Left hindlimb (tissue), 1 donor: ENCODE results near the gene B3GNT5.

Source experiments
- DNase-seq: peaks from one replicate; pipeline ENCODE4 v3.0.0-alpha.2; 2018

Gene B3GNT5

DNA sequence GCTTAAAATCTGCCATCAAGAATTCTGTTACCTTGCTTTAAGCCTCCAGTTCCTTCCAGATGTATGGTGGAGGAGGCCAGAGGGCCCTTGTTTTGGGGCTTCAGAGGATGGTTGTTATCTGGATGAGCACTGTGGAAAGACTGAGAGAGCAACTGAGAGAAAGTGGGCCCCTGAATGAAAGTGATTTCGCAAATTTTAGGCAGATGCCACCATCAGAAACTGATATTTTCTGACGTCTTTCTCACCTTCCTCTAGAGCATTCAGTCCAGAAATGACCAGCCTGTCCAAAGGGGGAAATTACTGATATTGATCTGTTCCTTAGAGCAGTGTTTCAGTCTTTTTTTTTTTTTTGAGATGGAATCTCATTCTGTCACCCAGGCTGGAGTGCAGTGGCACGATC is 13.4 kb downstream of the B3GNT5 start:
- DNase-seq, result no peak

DNA sequence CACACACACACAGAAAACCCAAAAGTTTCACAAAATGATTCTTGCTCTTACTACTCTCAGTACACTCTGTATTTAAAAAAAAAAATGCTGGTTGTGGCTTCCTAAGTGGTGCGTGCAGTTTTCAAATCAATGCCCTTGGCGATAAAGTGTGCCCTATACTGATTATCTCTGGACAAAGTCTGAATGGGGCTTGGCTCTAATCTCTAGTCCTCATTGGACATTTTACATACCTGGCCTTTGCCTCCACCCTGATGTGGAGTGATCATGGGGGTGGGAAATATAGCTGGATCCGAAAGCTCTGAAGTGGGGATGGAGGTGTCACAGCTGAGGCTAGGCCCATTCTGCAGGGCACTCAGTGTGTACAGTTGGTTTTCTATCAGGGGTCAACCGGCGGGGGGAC is 14.1 kb downstream of the B3GNT5 start:
- no peak for DNase-seq

DNA sequence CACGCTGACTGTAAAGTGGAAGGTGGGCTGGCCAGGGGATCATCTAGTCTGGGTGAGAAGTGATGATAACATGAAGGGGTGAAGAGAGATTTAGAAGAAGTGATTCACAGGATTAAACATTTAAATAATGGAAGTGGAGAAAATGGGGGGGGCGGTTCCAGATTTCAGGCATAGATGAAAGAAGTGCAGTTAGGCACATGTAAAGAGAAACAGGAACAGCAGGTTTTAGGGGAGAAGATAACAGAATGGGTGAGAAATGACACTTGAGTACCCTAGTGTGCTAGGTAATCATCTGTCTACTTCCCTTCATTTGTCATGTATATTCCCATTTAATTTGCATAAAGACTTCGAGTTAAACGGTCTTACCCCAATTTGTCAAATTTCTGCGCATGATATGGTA is 15.3 kb downstream of the B3GNT5 start:
- no peak for DNase-seq

DNA sequence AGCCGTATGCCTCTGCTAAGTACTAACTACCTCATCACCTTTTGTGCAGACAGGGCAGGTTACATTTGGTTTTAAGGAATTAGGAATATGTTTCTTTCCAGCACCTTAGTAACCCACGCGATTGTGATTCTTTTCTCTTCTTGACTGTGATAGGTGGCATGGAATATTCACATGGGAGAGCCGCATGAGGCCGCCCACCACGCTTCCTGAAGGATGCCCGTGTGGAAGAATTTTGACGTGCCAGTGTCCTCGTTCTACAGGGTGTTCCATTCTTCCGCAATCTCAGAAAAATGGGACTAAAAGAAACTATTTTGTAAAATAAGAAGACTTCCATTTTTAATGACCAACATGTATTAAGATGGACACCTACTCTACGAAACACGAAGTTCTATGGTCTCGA is 16.3 kb downstream of the B3GNT5 start:
- DNase-seq, result no peak

DNA sequence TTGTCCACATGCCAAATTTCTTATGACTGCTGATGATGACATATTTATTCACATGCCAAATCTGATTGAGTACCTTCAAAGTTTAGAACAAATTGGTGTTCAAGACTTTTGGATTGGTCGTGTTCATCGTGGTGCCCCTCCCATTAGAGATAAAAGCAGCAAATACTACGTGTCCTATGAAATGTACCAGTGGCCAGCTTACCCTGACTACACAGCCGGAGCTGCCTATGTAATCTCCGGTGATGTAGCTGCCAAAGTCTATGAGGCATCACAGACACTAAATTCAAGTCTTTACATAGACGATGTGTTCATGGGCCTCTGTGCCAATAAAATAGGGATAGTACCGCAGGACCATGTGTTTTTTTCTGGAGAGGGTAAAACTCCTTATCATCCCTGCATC is 17.3 kb downstream of the B3GNT5 start:
- no peak for DNase-seq

DNA sequence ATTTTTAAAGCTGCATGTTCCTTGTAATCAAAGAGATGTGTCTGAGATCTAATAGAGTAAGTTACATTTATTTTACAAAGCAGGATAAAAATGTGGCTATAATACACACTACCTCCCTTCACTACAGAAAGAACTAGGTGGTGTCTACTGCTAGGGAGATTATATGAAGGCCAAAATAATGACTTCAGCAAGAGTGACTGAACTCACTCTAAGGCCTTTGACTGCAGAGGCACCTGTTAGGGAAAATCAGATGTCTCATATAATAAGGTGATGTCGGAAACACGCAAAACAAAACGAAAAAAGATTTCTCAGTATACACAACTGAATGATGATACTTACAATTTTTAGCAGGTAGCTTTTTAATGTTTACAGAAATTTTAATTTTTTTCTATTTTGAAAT is 19.1 kb downstream of the B3GNT5 start:
- no peak for DNase-seq

DNA sequence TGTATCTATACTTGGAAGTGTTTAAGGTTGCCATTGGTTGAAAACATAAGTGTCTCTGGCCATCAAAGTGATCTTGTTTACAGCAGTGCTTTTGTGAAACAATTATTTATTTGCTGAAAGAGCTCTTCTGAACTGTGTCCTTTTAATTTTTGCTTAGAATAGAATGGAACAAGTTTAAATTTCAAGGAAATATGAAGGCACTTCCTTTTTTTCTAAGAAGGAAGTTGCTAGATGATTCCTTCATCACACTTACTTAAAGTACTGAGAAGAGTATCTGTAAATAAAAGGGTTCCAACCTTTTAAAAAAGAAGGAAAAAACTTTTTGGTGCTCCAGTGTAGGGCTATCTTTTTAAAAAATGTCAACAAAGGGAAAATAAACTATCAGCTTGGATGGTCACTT is 19.7 kb downstream of the B3GNT5 start:
- DNase-seq, result no peak

DNA sequence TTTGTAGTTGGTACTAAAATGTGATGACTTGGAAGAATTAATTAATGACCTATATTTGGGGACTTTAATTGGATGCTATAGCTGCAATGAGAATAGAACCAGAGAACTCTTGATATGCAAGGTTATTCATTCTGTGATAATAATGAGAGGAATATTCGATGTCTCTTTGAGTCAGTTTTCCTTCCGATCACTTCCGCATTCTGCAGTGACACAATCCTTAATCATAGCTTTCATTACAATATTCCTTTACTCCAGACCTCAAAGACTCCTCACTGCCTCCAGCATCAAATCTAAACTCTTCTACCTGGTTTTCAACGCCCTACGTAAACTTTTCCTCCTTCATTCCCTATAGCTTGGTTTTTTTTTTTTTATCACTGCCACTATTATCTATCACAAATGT is 21.6 kb downstream of the B3GNT5 start:
- no peak for DNase-seq

DNA sequence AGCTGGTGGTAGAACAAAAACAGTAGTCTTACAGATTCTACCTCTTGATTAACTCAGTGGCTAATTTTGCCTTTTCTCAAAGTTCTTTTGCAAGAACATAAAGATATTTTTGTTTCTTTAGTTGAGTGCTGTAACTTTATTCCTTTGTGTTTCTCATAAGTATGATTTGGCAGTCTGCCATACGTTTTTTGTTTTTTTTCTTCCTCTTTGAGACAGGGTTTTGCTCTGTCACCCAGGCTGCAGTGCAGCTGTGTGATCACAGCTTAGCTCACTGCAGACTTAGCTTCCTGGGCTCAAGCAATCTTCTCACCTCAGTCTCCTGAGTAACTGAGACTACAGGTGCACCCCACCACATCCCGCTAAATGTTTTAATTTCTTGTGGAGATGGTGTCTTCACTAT is 22.4 kb downstream of the B3GNT5 start:
- DNase-seq, result no peak

DNA sequence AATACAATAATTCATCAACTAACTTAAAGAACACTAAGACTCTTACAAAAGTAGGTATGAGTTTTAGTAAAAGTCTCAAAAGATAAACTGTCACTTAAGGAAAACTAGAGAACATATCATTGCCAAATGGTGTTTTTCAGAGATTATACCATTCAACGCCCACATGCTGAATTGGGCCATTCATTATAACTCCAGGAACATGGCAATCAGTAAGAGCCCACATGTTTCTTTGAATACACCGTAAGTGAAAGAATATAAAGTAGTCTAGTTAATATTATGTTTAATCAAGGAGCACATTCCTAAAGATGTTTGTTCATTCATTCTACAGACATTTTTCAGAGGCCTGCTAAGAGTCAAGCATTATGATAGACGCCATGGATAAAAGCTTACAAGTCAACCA is 22.9 kb downstream of the B3GNT5 start:
- no peak for DNase-seq

DNA sequence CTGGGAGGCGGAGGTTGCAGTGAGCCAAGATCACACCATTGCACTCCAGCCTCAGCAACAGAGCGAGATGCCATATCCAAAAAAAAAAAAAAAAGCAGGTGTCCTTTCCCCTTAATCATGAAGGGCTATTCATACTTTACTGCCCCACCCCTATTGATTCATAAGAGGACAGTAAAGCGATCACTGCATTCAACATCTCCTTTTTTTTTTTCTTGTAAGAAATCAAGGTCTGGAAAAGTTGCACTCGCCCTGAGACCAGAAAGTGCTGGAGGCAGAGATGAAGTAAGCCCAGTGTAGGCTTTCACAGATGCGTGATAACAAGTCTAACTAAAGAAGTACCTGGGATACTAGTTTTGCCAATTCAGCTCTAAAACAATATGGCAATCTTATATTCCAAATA is 24.2 kb downstream of the B3GNT5 start:
- DNase-seq, result no peak

DNA sequence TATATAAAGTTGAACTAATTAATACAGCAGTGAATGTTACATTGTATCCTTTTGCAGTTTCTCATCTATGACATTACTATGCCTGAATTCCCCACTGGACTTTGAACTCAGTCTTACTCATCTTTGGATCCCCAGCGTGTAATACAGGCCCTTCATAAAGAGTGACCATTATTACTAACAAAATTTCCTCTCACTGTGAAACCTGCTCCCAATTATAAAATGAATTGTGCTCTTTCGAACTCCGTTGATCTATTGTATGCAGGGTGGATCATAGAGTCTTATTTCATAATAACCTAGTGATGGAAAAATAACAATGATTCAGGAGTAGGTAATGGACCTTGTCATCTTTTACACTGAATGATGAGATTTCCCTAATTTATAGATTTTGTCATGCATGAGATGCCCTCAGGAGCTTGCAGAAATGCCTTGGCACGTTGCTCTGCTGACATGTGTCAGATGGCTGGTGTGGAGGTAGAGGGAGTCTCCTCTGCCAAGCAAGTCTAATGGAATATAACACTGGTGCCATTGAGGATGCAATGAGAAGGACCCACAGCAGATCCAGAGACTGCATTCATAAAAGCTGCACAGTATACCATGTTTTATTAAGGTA is 25.5 kb downstream of the B3GNT5 start:
- no peak for DNase-seq

DNA sequence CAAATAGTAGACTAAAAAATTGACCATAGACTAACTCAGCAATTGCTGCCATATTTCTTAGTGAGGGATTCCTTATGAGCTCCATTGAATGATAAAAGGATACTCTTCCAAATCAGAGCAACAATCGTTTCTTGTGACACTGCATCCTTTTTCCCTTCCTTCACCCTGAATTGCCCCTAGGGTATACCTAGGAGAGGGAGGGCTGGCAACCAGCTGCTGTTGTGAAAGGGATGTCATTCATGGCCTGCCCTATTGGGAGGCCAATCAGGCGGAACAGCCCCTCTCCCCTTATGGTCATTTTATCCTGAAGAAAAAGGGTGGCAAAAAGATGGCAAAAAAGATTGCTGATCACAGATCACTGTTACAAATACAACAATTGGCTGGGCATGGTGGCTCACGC is 26.3 kb downstream of the B3GNT5 start:
- DNase-seq, result no peak

DNA sequence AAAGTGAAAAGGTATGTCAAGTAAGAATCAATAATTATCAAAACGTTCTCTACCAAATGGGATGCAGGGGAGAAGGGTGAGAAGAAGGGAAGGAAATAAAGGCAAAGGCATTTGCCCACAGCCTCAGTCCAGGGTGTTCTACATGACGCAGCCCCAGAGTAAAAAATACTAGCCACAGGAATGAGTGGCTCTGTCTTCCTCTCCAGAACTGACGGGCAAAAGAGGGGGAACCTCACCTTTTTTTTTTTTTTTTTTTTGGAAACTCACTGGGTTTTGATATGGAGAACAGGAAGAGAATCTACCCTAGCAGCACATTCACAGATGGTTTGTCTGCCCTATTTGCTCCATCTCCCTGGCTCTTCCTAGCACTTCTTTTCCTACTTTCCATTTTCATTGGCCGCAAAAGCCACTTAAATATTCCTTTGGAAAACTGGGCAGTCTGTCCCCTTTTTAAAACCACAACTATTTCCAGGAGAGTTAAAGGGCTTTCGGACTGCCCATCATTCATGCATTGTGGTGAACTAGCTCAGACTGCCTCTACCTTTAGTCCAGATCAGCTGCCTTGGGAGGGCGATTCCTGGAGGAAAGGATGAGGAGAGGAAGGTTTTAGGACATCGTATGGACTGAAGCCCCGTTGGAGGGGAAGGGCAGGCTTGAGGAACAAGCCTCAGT is 28.2 kb downstream of the B3GNT5 start:
- no peak for DNase-seq

DNA sequence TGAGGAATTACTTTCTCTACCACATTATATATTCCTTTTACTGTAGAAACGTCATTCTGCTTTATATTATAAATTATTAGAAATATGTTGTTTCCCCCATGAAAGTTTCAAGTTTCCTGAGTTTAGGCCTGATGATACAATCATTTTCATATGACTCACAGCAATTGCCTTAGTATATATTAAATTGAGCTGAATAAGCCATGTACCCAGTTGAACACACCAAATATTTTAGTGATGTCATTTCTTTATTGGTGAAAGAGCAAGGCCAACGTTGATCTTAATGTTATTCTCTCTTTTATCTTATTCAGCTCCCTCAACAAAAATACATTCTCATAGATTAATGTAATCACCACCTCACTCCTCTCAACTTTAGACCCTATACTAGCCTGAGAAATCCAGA is 30.8 kb downstream of the B3GNT5 start:
- DNase-seq, result no peak

DNA sequence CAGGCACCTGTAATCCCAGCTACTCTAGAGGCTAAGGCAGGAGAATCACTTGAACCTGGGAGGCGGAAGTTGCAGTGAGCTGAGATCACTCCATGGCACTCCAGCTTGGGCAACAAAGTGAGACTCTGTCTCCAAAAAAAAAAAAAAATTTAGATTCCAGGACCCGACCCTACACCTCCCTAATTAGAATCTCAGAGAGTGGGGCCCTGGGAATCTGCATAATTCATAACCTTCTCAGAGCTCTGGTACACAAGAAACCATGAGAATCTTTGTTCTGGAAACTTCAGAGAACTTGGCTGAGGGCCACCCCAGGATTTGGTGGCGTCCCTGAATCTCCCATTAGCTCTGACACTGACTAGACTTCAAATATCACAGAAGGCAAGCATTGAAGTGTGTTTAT is 31.5 kb downstream of the B3GNT5 start:
- no peak for DNase-seq

DNA sequence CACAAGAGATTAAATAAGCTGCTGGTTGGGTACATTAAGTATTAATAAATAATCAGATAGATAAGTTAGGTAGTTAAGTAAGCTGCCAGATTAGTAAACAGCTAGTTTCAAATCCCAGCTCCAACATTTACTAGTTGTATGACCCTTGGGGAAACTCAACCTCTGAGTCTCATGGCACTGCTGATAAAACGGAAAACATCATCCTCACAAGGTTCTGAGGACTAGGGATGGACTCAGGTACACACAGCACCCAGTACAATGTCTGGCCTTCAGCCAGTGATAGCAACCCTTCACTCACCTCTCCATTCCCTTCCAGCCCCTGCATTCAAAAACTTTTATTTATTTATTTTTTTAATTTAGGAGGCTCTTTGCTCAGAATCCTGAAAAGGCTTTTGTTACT is 32.3 kb downstream of the B3GNT5 start:
- DNase-seq, result no peak

DNA sequence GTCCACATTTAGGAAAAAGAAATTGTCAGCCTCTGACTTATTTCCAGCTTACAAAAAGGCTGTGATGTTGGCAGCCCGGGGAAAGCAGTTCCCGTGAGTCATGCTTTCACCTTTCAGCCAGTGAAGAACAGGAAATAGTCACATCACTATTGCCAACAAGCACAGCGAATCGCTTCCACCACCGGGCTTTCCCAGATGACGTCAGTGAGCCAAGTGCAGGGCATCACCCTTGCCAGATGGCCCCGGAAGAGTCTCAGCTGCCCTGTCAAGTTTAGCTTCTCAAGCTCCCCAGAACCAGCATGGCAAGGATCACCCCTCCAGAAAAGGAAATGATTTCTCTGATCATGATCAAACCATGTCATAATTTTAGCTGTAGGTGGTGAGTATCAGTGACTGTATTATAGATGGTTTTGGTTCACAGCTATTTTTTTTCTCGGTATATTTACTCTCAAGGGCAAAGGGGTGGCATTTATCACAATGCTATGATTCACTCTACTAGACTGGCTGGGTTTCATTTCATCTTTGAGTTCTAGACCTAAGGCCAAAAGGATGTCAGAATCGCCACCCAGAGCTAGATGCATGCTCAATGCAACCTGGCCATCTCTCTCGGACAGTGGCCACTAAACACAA is 32.9 kb downstream of the B3GNT5 start:
- DNase-seq, result peak; percentile 84

DNA sequence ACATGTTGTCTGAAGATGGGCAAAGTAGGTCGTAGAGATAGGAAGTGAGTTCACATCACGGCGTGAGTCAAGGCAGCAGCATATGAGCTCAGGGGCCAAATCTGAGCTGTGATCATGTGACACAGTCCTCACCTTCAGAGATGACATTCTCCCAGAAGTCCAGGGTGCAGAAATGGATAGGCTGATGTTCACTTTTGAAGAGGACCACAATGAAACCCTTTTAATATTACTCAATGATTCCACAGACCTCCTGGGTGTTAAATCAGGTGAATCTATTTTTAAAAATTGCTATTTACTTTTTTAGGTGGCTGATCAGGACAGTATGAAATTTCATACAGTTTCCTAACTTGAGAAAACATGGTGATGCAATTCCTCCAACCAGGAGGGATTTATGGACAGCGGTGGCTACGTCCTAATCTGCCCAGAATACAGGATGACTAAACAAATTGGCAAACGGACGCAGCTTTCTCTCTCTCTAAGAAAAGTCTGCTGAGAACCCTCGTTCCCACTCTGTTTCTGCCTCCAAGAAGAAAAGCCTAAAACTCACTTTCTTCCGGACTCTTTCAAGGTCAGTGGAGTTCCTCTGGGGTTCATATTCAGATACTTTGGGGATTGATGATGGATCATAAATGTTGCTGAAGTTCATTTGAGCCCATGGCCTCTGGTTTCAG is 34.4 kb downstream of the B3GNT5 start:
- no peak for DNase-seq

DNA sequence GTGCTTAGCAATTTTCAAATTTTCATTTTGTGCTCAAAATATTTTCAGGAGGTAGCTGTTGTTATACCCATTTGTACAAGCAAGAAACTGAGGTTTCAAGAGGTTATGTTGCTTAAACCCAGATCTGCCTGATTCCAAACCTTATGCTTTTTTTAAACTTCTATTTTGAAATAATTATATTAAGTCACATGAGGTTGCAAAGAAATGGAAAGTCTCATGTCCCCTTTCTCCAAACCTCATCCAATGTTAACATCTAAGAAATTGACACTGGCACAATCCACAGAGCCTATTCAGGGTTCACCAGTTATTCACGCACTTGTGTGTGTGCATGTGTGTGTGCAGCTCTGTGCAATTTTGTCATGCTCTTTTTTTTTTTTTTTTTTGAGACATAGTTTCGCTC is 35.1 kb downstream of the B3GNT5 start:
- DNase-seq, result no peak

DNA sequence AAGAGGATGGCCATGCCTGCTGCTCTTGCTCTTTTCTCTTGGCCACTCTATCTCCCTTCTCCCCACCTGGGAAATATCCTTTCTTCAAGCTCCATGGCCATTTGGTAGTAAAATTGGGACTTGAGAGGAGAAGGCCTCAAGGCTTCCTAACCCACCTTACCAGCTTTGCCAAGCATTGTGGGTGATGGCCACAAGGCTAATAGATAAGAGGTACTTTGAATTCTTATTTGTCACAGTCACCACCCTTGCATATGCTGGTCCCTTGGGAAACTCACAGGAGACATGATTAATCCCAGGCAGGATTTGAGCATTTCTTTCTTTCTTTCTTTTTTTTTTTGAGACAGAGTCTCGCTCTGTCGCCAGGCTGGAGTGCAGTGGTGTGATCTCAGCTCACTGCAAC is 37.2 kb downstream of the B3GNT5 start:
- no peak for DNase-seq

DNA sequence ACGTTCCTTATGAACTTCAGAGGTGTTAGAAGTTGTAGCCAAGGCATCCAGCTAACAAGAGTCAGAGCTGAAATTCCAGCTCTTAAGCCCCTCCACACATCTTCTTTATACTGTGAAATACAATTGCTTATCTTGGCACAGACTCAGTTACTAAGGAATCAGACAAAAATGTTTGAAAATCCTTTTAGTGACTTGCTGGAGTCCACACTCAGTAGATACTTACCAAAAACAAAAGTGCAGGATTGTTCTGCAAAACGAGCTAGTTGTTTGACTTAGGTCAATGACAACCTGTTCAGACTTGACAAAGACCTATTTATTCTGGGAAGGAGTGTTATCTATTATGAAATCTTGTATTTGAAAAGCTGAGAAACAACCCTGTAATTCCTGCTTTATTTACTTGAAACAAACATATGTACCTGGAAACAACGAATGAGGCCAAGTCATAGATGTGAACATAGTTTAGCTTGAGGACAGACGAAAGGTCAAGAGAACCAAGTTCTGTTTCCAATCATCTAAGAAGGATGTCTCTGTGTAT is 38.5 kb downstream of the B3GNT5 start:
- no peak for DNase-seq

DNA sequence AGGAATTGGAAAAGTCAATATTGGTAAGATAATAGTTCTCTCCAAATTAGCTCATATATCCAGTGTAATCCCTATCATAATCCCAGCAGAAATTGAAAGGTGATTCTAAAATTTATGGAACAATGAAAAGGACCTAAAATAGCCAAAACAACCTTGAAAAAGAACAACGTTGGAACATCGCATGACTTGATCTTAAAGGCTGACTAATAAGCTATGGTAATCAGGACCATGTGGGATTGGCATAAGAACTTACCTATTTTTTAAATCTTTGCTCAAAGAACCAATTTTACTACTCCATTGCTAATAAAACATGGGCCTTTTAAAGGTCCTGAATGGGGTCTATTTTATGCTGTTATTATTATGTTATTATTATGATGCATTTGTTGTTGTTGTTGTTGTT is 40.9 kb downstream of the B3GNT5 start:
- no peak for DNase-seq

DNA sequence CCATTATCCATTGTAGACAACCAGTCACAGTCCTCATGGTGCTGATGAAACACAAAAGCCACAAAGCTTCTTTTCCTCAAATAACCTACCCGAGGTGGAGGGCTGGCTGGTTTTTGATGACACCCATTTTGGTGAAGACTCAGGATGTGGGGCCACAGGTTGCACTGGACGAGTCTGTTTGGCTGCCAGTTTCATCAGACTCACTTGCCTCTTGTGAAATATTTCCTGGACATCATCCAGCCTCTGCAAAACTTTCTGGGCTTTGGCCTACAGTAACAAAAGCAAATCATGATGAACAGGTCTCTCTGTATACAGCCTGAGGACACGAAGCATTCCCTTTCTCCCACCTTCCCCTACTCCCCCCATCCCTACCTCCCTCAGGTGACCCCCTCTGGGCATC is 42.2 kb downstream of the B3GNT5 start:
- no peak for DNase-seq
